Testis (tissue), 5 donors: ENCODE results near the gene RALGAPA1. TPM values are rescaled to one million over a fixed set of nuclear protein-coding genes. Genes with fewer than 3 reads are reported as not detected.
"Not testable (repeated sequence)": the region's sequence is repeated elsewhere in the genome, so short reads cannot be mapped to it uniquely, and the experiment has no call there.

Experiments used
- DNase-seq: peaks from one replicate; pipeline ENCODE4 v3.0.0-alpha.2; 2019
- H3K27ac ChIP-seq, 2 donors: fragments of 200-600 bp; sonication (generic); one replicate each; pipeline ENCODE4 v1.5.1; 2019
- H3K27me3 ChIP-seq: fragments of 200-600 bp; sonication (generic); one replicate; pipeline ENCODE4 v1.5.1; 2019
- H3K36me3 ChIP-seq: fragments of 200-600 bp; sonication (generic); one replicate; pipeline ENCODE4 v1.5.1; 2017; ENCODE audit warnings: low read depth; ENCODE audit errors: missing control alignments
- H3K4me1 ChIP-seq: fragments of 200-600 bp; sonication (generic); one replicate; pipeline ENCODE4 v1.5.1; 2019
- H3K4me3 ChIP-seq, 2 donors: fragments of 200-600 bp; sonication (generic); one replicate each; pipeline ENCODE4 v1.5.1; 2017 to 2019
- H3K9me3 ChIP-seq: fragments of 200-600 bp; sonication (generic); one replicate; pipeline ENCODE4 v1.5.1; 2017
- CTCF ChIP-seq, 3 experiments: fragments of 450-650 bp in 2 of 3; fragments of 200-600 bp in 1 of 3; sonication (generic) in 1 of 3; IDR thresholded peaks; one replicate each; pipeline ENCODE4 v1.5.1; 2016 to 2019; ENCODE audit warnings: antibody characterized with exemption in 3 of 3, mild to moderate bottlenecking in 2 of 3, moderate library complexity in 1 of 3
- POLR2A ChIP-seq: fragments of 450-650 bp; IDR thresholded peaks from one replicate; pipeline ENCODE4 v1.6.1; 2017; ENCODE audit warnings: antibody characterized with exemption, mild to moderate bottlenecking, moderate library complexity
- WGBS, 2 donors: methylation state at CpG; one replicate each; pipeline ENCODE4 v1.1.5; 2018; 5-methylcytosine and 5-hydroxymethylcytosine counted together
- intact Hi-C: fragments of 100-400 bp; cut with DNase I; formaldehyde crosslinking; loops from one replicate; pipeline ENCODE4 v1.15.1; 2023; ENCODE audit warnings: low total_unique reads
- long read RNA-seq, 2 donors: transcript quantifications; one replicate each; lab custom pipeline, GENCODE V29; 2026
- polyA plus RNA-seq: library from polyadenylated mRNA; stranded (reverse); fragments of 350-450 nt; fragmentation: Illumina TruSeq; extraction: RNeasy Lipid Tissue Mini Kit (QIAGEN cat#74804); gene quantifications from one replicate; pipeline ENCODE4 v1.2.3, GENCODE V29; 2014; ENCODE audit warnings: low read depth, low replicate concordance; ENCODE audit not compliant: insufficient read depth
- total RNA-seq, 2 donors: library from RNA; depleted of rRNA; stranded (reverse); fragments of >200 nt; gene quantifications; one replicate each; pipeline ENCODE4 v1.2.3, GENCODE V29; 2016

RALGAPA1 gene
- 100 to 1,000 TPM in 1 of 2 donors, 10 to 100 TPM in 1; 75.1 to 111 TPM for total RNA-seq
- 25.6 TPM for polyA plus RNA-seq
- long read RNA-seq, donor 1, partial matches to known transcripts: 5 of 6 reads
- long read RNA-seq, donor 1, other reads (novel, unspliced or antisense): 0 of 6 reads
- long read RNA-seq, donor 2, partial matches to known transcripts: 0 of 1 reads
- long read RNA-seq, donor 2, other reads (novel, unspliced or antisense): 0 of 1 reads

GRCh38 chr14:35808638-35809563 is at the start of gene RALGAPA1:
Gene RALGAPA1, minus strand, starts transcription at chr14:35809295. Its CDS starts 460 bp downstream, at chr14:35808835.
- H3K4me3 ChIP-seq: peak within 1 kb of the TSS; percentile 73 to 90
- H3K36me3 ChIP-seq, H3K9me3 ChIP-seq, H3K4me1 ChIP-seq, intact Hi-C loops, H3K27me3 ChIP-seq: not testable (repeated sequence)
- WGBS, 2 donors: 0 to 1% methylated on average over 28 to 66 of the region's 66 CpGs
- peak within 1 kb of the TSS; percentile 93 to 95 for H3K27ac ChIP-seq
- TF ChIP-seq POLR2A (peak; percentile 42), CTCF (IDR thresholded peaks at IDR 0.05) (peak in 2 of 3 experiments; percentile 37 to 50)
- peak; percentile 97 for DNase-seq

GRCh38 chr14:35858521-35859209 is 49.6 kb upstream of the RALGAPA1 start:
- TF ChIP-seq POLR2A: no peak
- TF ChIP-seq CTCF (IDR thresholded peaks at IDR 0.05): no peak

GRCh38 chr14:35855876-35856481 is 46.9 kb upstream of the RALGAPA1 start:
- Histone ChIP-seq H3K9me3 (no peaks in the 10 kb centered on the region), H3K27me3 (no peaks in the 10 kb centered on the region), H3K27ac (no peak overlapping the region), H3K36me3 (no peaks in the 10 kb centered on the region), H3K4me1 (no peaks in the 10 kb centered on the region), H3K4me3 (no peak overlapping the region)
- 85 to 89% methylated on average over 6 of the region's 6 CpGs for WGBS, 2 donors
- DNase-seq: no peak
- TF ChIP-seq POLR2A (no peak), CTCF (IDR thresholded peaks at IDR 0.05) (no peak)
- intact Hi-C loops: no loop called here

More at GRCh38 chr14:35858521-35859209, 49.6 kb upstream of the RALGAPA1 start:
- Histone ChIP-seq H3K27ac (no peak overlapping the region), H3K4me3 (no peak overlapping the region), H3K9me3 (no peaks in the 10 kb centered on the region), H3K36me3 (no peaks in the 10 kb centered on the region), H3K4me1 (no peaks in the 10 kb centered on the region), H3K27me3 (no peaks in the 10 kb centered on the region)
- DNase-seq: no peak
- WGBS, 2 donors: 93 to 98% methylated on average over 7 of the region's 7 CpGs
- intact Hi-C loops: no loop called here

- Histone ChIP-seq H3K4me3 (no peak overlapping the region), H3K9me3 (no peaks in the 10 kb centered on the region), H3K27me3 (no peaks in the 10 kb centered on the region), H3K4me1 (no peaks in the 10 kb centered on the region), H3K27ac (no peak overlapping the region), H3K36me3 (no peaks in the 10 kb centered on the region)
- TF ChIP-seq POLR2A (no peak), CTCF (IDR thresholded peaks at IDR 0.05) (no peak)
- no peak for DNase-seq
- 79 to 81% methylated on average over 1 of the region's 1 CpG for WGBS, 2 donors
- intact Hi-C loops: no loop called here
These were observed 45.7 kb upstream of the RALGAPA1 start for GRCh38 chr14:35854696-35855270.
